Measurements from ENCODE around the gene MTOR.
"Not testable (repeated sequence)": the region's sequence is repeated elsewhere in the genome, so short reads cannot be mapped to it uniquely, and the experiment has no call there.

The MTOR gene

DNA sequence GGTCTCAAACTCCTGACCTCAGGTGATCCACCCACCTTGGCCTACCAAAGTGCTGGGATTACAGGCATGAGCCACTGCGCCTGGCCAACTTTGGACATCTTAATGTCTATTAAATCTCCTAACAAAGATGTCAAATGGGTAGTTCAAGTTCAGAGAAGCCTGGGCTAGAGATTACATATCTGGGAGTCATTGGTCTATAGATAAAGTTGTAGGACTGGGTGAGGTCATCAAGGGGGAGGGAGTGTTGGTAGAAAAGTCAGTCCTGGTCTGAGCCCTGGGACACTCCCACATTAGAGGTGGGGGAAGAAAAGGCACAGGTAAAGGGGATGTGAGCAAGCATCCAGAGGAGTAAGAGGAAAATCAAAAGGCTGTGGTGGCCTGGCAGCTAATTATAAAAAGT, 17.3 kb upstream of the MTOR start:
- DNase-seq = no peak

DNA sequence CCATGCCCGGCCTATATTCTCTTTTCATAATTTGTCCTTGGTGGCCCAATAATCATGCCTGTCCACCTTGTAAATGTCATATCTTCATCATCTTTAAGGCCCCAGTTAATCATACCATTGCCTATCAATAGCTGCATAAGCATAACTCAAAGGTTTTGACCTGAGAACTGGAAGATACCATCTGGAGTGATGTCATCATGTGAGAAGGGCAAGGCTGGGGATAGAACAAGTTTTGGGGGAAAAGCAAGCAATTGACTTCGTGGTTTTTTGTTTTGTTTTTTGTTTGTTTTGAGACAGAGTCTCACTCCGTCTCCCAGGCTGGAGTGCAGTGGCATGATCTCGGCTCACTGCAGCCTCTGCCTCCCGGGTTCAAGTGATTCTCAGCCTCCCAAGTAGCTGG, 16.8 kb upstream of the MTOR start:
- no peak for DNase-seq

GRCh38 chr1:11273595-11274234, 11.4 kb upstream of the MTOR start:
- no peak for DNase-seq

DNA sequence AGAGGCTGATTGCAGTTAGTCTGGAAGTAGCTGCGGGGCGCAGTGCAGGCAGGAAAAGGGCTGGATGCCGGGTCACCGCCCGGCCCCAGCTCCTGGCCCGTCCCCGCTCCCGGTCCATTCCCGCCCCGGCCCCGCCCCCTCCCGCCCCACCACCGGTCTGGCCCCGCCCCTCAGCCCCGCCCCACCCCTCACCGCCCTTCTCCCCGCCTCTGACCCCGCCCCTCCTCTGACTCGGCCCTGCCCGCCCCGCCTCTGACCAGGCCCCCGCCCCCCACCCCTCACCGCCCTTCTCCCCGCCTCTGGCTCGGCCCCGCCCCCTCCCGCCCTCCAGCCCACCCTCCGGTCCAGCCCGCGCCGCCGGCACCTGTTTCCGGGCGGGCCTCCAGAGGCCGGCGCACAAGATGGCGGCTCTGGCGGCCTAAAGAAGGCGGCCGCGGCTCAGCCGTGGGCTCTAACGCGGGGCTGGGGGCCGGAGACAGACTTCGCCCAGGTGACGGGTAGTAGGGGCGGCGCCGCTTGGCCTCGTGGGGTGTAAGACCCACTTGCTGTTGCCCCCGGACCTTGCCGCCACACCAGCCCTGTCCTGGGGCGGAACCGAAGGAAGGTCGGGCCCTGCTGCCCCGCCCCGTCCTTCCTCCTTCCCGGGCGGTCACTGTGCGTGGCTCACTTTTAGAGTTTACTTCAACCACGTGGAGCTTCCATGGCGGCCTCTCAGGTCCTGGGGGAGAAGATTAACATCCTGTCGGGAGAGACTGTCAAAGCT, 10.7 kb upstream of the MTOR start, which contains the start of gene UBIAD1:
UBIAD1 (plus strand) TSS at position 367 of the 763 bp plus-strand sequence; CDS start at position 701, 334 bp downstream.
- peak; percentile 71 for DNase-seq

- no peak for DNase-seq
These were observed 10.1 kb upstream of the MTOR start for GRCh38 chr1:11272544-11272831.

DNA sequence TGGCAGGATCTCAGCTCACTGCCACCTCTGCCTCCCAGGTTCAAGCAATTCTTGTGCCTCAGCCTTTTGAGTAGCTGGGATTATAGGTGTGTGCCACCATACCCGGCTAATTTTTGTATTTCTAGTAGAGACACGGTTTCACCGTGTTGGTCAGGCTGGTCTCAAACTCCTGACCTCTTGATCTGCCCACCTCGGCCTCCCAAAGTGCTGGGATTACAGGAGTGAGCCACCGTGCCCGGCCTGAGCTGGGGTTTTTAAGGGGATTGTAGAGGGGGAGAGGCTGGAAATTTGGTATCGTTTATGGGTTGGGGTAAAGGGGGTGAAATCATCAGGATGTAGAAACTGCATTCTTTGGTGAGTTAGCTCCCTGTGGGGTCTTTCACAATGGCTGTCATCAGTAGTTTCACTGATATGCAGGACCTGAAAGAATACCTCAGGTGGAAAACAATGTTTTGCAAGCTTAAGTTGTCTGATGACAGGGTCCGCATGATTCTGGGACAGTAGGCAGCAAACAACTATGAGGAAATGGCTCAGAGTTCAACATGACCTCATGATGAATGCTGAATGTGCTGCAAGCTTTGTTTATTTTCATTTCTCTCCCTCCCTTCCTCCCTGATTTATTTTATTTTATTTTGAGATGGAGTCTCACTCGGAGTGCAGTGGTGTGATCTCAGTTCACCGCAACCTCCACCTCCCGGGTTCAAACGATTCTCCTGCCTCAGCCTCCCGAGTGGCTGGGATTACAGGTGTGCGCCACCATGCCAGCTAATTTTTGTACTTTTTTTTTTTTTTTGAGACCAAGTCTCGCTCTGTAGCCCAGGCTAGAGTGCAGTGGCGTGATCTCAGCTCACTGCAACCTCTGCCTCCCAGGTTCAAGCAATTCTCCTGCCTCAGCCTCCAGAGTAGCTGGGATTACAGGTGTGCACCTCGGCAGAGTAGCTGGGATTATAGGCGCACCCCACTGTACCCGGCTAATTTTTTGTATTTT, 5.3 kb upstream of the MTOR start:
- not testable (repeated sequence) for DNase-seq

DNA sequence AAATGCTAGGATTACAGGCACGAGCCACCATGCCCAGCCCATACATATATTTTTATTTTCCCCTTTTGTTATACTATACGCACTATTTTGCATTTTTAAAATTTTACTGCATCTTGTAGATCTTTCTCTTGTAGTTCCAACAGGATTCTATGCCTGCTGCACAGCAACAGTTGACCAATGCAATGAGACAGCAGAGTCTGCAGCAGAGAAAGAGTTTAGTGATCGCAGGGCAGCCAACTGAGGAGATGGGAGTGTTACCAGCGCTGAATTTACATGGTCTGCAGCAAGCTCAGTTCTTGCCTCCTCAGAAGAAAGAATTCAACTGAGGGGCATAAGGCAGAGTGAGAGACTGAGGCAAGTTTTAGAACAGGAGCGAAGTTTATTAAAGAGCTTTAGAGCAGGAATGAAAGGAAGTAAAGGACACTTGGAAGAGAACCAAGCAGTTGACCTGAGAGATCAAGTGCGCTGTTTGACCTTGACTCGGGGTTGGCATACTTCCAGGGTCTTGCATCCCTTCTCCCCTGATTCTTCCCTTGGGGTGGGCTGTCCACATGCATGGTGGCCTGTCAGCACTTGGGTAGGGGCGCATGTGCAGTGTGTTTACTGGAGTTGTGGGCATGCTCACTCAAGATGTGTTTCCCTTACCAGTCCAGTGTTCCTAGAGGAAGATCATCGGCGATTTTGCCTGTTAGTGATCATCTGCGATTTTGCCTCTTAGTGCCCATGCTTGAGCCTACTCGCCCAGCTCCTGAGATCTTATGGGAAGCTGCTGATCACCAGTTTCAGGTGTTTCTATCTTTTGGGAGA, 4.1 kb upstream of the MTOR start:
- DNase-seq = no peak

- no peak for DNase-seq
These were observed 6.1 kb downstream of the MTOR start for GRCh38 chr1:11256299-11256698.

- DNase-seq = no peak
These were observed 9.1 kb downstream of the MTOR start for GRCh38 chr1:11253226-11253625.

GRCh38 chr1:11252538-11252937, 9.8 kb downstream of the MTOR start:
- DNase-seq = no peak

DNA sequence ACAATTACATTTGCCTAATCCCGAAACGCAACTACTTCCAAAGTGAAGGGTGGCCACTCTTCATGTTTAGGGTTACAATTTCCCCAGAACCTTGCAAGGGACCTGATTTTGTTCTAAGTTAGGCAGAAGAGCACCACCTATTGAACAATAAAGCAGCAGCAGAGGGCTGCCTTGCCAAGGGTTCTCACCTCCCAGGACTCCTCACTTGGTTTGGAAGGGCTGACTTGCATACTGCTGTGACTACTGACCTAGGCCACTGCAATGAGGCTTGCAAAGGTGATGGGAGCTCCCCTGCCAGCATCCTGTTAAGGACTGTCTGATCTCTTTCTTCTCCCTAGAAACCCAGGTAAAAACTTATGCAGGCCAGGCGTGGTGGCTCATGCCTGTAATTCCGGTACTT, 14.2 kb downstream of the MTOR start:
- no peak for DNase-seq

DNA sequence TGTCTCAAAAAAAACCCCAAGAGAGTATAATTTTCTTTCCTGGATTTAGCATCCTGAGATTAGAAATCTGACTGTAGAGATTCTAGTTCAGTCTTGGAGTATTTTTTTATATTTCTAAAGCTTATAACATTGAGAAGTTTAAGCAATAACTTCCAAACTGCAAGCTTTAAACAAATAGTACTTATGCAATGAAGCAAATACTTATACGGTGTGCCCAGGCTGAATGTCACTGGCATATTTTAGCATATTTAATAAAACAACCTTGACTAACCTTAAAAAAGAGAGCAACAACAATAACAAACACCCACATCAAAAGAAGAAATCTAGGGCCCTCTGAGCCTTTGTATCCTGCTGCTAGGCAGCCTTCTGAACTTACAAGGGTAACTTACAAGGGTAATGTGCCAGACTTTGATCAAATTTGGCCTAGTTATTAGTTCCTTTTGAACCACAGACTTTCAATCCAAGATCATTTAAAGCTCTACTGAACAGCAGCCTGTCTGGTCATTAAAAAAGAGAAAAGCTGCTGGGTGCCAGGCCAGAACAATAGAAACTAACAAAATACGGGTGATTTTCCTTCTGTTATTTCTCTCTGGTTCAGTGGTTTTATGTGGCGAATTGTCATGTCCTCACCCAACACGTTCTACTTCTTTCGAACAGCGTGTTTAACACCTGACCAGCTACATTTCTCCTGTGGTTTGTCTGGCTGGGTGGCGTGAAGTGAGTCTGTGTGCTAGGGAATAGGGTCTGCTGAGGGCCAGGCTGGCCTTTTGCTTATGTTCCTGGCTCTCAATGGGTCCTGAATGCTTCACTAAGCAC, 16.2 kb downstream of the MTOR start:
- DNase-seq = no peak

- DNase-seq = no peak
These were observed 17.1 kb downstream of the MTOR start for GRCh38 chr1:11245248-11245647.

GRCh38 chr1:11238311-11238710, 24.0 kb downstream of the MTOR start:
- no peak for DNase-seq

GRCh38 chr1:11237356-11237755, 25.0 kb downstream of the MTOR start:
- DNase-seq = no peak

DNA sequence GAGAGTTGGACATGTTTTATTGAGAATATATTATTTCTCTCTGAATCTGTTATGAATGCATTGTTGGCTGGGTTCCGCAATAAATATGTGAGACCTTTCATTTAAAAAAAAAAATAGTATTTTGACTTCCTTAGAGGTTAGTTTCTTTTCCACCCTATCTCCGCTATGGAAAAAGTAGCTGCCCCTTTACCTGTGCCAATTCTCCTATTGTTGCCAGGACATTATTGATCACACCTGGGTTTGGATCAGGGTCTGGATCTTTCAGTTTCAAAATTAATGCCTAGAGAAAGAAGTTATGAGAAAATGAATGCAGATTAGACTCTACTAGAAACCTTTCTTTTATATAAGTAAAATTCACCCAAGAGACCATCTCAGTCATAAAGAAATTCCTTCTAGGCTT, 29.1 kb downstream of the MTOR start:
- no peak for DNase-seq

- no peak for DNase-seq
These were observed 33.1 kb downstream of the MTOR start for GRCh38 chr1:11229203-11229602.

GRCh38 chr1:11227106-11228077, 35.0 kb downstream of the MTOR start:
- DNase-seq = no peak

GRCh38 chr1:11216074-11216473, 46.3 kb downstream of the MTOR start:
- DNase-seq = no peak

DNA sequence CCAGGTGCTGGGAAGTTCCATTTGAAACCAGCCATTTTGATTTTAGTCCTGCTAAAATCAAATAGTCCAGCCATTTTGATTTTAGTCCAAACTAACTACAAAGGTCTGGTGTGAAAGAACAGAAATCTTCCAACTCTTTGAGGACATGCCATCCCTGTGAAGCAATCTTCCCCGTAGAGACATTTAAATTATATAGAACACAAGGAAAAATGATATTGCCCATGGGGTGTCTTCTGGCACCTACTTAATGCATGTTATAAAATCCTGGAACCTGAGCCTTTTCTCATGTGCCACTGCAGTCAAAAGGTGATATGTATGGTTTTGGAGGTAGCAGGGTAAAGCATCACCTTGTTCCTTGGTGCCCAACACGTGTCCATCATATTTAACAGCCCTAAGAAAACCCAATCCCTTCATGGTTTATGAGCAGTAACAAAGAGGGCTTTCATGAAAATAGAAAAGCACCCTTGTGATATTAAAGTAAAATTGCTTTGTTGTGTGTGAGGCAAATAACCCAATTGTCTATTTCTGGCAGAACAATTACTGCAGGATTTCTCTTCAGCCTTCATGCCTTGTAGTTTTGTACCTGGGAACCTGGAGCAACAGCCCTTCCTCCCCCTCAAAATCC, 46.9 kb downstream of the MTOR start:
- DNase-seq = no peak
